SKM-1 (cell line): ENCODE measurements around the gene COQ8B.
"Not testable (repeated sequence)": the region's sequence is repeated elsewhere in the genome, so short reads cannot be mapped to it uniquely, and the experiment has no call there.

Experiments used
- DNase-seq: peaks from one replicate; lab custom pipeline; 2025; ENCODE audit not compliant: unreplicated experiment; lab: John Stamatoyannopoulos, UW

COQ8B gene

DNA sequence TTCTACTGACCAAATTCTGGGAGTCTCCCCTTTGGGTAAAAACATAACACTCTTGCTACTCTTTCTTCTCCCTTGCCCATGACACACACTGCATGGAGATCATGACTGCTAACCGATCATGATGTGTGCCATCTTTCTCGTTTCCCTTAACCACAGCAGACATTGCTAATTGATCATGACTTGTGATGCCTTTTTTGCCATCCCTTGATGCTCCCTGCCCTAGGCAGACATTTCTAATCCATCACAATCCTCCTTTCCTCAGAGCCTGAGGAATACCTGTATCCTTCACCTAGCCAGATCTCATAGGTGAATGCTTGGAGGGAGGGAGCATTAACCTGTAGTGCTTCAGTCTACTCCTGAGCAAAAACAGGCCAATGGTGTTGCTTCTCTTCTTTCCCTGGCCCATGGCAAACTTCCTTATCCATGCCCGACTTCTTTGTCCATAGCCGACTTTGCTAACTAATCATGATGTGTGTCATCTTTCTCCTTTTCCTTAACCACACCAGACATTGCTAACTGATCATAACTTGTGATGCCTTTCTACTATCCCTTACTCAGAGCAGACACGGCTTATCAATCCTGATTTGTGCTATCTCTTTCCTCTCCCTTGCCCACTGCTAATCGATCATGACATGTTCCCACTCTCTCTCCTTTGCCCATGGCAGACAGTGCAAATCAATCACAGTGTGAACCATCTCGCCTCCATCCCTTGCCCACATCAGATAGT, 44.0 kb downstream of the COQ8B start:
- DNase-seq, result no peak

DNA sequence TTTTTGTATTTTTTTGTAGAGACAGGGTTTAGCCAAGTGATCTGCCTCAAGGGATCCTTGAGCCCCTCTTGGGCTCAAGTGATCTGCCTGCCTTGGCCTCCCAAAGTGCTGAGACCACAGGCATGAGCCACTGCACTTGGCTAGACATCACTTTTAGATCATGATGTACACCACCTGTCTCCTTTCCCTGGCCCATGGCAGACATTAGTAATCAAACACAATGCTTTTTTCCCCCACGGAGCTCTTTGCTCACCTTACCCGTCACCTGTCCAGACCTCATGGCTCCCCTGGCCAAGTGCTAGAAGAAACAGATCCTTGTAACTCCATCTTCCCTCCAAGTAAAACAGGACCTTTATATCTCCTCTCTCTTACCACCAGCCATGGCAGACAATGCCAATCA, 44.6 kb downstream of the COQ8B start:
- DNase-seq, result no peak

DNA sequence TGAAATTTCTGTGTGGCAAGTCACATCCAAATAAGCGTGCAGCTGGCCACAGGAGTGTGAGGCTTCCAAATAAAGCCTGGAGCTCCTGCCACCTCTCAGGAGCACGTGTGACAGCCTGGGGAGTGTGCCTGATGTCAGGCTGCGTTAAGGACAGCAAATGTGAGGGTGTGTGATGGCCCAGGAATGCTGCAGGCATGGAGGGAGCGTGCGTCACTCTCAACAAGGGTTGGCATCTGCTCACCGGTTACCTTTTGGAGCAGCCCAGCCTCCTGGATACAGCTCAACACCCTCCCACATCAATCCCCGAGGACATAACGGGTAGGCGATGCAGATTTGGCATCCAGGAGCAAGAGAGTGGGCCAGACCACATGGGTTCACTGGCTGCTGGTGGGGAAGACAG, 45.3 kb downstream of the COQ8B start:
- DNase-seq, result no peak

DNA sequence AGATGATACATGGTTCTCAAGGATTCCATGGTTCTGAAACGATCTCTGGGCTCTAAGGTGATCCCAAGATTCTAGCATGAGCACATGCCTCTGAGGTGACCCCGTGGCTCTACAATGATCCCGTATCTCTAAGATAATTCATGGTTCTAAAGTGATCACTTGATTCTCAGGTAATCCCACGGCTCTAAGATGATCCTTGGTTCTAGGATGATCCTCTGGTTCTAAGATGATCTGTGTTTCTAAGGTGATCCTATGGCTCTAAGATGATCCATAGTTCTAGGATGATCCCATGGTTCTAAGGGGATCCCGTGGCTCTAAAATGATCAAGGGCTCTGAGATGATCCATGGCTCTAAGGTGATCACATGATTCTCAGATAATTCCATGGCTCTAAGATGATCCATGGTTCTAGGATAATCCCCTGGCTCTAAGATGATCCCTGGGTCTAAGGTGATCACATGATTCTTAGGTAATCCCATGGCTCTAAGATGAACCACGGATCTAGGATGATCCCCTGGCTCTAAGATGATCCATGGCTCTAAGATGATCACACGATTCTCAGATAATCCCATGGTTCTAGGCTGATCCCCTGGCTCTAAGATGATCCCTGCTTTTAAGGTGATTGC, 47.6 kb downstream of the COQ8B start:
- no peak for DNase-seq

DNA sequence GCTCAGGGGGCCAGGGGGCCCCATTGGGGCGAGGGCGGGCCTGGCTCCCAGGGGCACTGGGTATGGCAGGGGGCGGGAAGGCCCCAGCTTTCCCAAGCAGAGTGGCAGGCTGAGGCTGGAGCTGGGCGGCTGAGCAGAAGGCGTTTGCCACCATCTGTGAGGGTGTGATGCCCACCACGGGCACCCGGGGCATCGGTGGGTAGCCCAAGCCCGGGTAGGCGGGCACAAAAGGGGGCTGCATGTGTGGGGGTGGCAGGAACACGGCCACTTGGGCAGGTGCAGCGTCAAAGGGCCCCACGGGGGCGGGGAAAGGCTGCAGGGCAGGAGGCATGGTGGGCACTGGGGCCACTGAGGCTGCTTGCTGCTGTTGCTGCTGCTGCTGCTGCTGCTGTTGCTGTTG, 49.1 kb downstream of the COQ8B start:
- DNase-seq, result no peak

DNA sequence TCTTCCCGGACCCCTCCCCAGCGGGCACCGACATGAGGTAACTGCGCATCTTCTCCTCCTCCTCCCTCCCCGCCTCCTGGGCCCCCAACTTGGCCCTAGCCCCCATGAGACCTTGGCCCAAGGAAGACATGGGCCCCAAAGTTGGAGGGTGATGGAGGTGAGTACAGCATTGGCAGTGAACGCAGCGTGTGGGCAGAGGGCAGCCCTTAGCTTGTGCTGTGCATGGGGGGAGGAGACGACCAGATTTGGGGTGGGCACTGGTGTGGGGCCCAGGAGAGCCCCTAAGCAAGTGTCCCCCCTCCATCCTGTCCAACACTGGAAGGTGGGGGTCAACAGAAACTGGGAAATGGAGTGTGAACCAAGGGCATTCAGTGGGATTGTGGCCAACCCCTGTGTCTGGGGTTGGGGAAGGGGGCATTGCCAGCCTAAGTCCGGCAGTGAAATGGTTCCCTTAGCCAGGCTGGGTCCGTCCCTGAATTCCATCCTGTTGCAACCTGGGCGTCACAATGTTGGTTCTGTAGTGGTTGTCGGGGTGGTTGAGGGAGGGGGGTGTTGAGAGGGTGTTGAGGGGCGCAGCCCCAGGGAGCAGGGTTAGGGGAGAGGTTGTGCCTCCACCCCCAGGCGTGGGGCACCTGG, 49.8 kb downstream of the COQ8B start:
- DNase-seq, result no peak

DNA sequence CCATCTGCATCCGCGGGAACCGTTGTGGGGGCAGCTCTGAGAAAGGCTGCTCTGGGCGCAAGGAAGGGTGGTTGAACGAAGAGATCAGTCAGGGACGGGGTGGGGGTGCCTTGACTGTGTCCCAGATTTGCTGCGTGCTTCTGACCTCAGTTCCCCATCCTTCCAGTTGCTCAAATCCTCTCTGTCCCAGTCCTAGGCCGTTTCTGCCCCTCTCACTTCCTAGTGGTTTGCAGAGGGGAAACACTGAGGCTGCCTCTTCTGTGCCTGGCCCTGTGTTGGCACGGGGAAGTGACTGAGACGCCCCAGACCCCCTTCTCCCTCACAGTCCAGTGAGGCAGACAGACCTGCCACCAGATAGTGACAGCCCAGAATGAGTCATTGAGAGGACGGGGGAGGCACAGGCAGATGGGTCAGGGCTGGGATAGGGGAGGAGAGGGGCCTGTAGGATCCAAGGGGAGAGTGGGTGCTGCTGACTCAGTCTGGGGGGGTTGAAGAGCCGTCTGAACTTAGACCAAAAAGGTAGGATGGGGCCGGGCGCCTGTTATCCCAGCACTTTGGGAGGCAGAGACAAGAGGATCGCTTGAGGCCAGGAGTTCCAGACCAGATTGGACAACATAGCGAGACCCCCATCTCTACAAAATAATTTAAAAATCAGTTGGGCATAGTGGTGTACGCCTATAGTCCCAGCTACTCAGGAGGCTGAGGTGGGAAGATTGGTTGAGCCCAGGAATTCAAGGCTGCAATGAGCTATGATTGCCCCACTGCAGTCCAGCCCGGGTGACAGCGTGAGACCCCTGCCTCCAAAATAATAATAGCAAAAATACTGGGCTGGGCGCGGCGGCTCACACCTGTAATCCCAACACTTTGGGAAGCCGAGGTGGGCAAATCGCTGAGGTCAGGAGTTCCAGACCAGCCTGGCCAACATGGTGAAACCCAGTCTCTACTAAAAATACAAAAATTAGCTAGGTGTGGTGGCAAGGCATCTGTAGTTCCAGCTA, 52.7 kb downstream of the COQ8B start:
- DNase-seq, result no peak

DNA sequence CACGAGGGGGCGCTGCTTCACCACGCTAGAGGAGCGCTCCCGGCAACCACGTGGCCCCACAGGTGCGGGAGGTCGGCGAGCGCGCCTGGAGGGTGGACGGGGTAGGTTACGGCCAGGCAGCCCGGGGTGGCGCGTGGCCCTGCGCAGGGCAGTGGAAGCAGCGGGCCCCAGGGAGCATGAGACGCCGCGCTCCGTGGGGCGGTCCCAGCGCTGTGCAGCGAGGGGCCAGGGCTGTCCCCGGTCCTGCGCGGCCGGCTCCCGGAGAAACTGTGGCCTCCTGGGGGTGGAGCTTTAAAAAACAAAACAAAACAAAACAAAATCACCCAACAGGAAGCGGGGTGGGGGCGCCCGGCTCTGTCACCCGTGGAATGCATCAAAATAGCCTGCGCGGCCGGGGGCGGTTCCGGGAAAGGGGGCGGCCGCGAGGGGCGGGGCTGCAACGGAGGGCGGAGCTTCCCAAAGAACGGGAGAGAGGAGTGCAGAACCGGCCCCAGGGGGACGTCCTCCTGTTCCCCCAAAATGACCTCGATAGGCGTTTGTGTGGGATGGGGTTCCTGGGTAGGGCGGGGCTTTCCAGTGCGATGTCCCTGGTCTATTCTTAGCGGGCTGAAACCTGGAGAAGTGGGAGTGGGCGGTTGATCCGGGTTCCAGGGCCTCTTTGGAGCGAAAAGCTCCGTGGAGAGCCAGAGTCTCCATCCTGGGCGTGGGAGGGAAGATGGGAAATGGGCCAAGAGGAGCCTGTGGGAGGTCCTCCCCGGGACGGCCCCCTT, 53.6 kb downstream of the COQ8B start:
- no peak for DNase-seq

DNA sequence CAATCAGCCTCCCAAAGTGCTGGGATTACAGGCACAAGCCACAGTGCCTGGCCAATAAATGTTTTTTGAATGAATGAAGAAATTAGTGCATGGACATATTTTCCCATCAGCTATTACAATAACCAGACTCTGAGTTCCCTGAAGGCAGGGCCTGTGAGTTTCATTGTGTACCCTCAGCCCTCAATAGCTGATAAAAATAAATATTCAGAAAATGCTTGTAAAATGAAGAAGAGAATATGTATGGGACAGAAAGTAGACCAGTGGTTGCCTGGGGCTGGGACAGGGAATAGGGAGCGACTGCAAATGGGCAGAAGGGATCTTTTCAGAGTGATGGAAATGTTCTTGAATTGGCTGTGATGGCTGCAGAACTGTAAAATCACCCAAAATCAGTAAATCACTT, 55.1 kb downstream of the COQ8B start:
- no peak for DNase-seq

DNA sequence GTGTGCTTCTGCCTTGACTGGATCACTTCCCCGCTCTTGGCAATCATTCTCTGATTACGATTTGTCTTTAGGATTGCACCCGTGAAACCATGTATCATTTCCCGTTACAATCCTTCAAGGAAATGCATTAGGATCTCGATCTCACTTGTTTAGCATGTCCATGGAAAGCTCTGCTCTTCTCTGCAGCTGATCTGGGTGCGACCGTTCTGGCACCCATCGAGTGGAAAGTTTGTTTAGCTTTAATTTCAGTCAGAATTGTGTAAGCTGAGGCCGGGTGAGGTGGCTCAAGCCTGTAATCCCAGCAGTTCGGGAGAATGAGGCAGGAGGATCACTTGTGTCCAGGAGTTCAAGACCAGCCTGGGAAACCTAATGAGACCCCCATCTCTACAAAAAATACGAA, 57.1 kb downstream of the COQ8B start:
- DNase-seq, result no peak

DNA sequence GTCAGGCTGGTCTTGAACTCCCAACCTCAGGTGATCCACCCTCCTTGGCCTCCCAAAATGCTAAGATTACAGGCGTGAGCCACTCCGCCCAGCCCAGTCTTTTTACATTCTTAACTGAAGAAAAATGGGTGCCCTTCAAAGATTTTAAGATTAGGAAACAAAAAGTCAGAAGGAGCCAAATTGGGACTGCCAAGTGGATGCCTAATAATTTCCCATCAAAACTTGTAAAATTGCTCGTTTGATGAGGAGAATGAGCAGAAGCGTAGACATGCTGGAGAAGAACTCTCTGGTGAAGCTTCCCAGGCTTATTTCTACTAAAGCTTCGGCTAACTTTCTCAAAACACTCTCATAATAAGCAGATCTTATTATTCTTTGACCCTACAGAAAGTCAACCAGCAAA, 57.6 kb downstream of the COQ8B start:
- no peak for DNase-seq

DNA sequence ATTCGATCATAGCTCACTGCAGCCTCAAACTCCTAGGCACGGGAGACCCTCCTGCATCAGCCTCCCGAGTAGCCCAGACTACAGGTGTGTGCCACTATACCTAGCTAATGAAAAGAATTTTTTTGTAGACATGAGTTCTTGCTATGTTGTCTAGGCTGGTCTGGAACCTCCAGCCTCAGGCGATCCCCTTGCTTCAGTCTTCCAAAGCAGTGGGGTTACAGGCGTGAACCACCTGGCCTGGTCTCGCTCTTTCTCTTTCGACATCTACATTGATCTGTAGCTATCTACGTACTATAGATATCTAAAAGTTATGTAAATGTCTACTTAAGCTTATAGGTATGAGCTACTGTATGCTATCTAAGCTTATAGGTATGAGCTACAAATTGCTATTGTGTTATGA, 58.7 kb downstream of the COQ8B start:
- no peak for DNase-seq

DNA sequence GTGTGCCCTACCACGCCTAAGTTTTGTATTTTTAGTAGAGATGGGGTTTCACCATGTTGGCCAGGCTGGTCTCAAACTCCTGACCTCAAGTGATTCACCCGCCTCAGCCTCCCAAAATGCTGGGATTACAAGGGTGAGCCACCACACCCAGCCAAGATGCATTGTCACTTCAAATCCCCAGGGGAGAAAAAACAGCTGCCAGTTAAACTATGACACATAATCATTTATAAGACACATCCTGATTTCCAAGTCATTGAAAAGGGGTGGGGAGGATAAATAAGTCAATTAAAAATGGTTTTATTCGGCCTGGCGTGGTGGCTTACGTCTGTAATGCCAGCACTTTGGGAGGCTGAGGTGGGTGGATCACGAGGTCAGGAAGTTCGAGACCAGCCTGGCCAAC, 61.0 kb downstream of the COQ8B start:
- not testable (repeated sequence) for DNase-seq

DNA sequence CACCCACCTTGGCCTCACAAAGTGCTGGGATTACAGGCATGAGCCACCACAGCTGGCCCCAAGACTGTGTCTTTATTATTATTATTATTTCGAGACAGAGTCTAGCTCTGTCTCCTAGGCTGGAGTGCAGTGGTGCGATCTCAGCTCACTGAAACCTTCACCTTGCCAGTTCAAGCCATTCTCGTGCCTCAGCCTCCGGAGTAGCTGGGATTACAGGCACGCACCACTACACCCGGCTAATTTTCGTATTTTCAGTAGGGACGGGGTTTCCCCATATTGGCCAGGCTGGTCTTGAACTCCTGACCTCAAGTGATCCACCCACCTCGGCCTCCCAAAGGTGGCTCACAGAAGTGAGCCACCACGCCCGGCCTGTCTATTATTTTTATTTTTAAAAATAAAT, 64.4 kb downstream of the COQ8B start:
- DNase-seq, result not testable (repeated sequence)

DNA sequence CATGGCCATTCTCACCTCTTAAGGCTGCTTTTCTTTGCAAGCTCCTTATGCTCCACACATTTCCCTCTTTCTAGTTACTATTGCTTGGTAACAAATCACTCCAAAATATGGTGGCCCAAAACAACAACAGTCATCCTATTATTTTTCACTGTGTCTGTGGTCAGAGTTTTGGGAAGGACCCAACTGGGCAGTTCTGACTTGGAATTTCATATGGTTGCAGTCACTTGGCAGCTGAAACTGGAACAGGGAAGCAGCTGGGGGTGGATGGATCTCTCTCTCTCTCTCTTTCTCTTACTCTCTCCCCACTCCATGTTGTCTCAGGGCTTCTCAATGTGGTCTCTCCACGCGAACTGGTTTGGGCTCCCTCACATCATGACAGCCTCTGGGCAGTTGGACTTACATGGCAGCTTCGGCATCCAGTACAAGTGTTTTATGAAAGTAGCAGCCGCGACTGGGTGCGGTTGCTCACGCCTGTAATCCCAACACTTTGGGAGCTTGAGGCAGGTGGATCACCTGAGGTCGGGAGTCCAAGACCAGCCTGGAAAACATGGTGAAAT, 65.9 kb downstream of the COQ8B start:
- no peak for DNase-seq

DNA sequence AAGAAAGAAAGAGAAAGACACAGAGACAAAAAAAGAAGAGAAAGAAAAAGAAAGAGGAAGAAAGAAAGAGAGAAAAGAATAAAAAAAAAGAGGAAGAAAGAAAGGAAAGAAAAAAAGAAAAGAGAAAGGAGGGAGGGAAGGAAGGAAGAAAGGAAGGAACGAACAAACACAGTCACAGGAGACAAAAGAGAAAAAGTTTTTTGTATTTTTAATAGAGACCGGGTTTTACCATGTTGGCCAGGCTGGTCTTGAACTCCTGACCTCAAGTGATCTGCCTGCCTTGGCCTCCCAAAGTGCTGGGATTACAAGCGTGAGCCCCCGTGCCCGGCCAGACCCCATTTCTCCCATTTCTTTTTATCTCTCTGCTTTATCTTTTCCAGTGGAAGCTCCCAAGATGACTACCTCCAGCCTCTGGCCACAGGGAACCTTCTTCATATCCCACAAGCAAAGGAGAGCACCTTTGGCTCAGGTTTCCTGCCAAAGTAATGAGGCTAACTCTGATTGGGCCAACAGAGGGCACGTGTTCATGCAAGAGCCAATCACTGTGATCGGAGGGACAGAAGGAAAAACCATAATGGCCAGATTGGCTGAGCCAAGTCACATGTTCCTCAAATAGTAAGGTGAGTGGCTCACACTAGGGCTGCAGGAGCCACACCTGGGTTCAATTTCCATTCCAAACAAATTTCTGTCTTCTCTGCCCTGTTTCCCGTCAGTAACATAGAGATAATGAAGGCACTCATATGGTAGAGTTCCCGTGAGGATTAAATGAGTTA, 66.6 kb downstream of the COQ8B start:
- DNase-seq, result not testable (repeated sequence)

DNA sequence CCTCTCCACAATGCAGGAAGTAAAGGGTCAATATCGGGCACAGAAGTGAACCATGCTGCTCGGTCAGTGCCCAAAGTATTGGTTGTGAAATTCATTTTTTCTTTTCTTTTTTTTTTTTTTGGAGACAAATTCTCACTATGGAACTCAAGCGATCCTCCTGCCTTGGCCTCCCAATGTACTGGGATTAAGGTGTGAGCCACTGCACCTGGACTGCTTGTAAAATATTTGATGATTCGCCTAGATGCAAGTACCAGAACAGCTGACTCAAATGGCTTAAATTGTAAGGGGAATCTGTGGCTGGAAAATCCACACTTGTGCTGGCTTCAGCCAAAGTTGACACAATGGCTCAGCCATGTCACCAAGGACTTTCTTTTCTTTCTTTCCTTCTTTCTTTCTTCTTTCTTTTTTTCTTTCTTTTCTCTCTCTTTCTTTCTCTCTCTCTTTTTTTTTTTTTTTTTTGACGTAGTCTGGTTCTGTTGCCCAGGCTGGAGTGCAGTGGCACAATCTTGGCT, 69.9 kb downstream of the COQ8B start:
- DNase-seq, result no peak

DNA sequence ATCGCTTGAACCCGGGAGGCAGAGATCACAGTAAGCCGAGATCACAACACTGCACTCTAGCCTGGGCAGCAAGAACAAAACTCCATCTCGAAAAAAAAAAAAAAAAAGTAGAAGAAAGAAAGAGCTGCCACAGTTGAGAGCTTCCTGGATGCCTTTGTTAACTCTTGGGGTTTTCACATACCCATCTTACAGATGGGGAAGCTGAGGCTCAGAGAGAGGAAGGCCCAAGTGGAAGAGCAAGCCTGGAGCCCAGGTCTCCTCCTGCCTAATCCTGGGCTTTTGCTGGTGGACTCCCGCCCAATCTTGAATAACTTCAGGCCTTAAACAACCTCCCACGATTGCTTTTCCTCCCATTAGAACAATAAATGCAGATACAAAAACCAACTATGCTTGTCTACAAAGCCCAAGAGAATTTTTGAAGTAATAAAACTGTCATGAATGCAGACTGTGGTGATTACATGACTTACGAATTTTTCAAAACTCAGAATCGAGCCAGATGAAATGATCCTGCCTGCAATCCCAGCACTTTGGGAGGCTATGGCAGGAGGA, 73.9 kb downstream of the COQ8B start:
- DNase-seq, result no peak
